GM13976 (cell line): ENCODE data around the gene PTPRM.

Experiments used
- DNase-seq: peaks from one replicate; pipeline ENCODE4 v3.0.0; 2012; ENCODE audit warnings: low spot score
- in situ Hi-C: fragments of 300-500 bp; cut with MboI; formaldehyde crosslinking; loops from one replicate; pipeline ENCODE4 v1.12.0; 2022; ENCODE audit warnings: low sequenced_read_pairs, mixed read lengths, inconsistent platforms; ENCODE audit not compliant: unreplicated experiment
- TF ChIP-seq, protein P1 (sequence below): IDR thresholded peaks from 2 replicates; pipeline ENCODE4 v1.5.1; 2012; ENCODE audit warnings: borderline replicate concordance, mild to moderate bottlenecking; ENCODE audit not compliant: insufficient read depth; ENCODE audit errors: extremely low read depth, missing control alignments, control extremely low read depth

The PTPRM gene

DNA sequence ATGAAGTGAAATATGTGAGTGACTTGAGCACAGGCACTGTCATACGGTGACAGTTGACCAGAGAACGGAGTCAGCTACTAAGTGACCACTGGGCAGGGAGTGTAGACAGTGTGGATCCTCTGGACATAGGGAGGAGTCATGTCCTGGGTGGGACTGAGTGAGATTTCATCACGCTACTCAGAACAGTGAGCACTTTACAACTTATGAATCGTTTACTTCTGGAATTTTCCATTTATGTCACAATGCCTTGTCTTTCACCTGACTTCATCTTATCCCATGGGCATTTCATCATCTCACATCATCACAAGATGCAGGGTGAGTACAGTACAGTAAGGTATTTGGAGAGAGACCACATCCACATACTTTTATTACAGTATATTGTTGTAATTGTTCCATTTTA is 29.0 kb downstream of the PTPRM start:
- DNase-seq, result no peak
- TF ChIP-seq, protein P1, sequence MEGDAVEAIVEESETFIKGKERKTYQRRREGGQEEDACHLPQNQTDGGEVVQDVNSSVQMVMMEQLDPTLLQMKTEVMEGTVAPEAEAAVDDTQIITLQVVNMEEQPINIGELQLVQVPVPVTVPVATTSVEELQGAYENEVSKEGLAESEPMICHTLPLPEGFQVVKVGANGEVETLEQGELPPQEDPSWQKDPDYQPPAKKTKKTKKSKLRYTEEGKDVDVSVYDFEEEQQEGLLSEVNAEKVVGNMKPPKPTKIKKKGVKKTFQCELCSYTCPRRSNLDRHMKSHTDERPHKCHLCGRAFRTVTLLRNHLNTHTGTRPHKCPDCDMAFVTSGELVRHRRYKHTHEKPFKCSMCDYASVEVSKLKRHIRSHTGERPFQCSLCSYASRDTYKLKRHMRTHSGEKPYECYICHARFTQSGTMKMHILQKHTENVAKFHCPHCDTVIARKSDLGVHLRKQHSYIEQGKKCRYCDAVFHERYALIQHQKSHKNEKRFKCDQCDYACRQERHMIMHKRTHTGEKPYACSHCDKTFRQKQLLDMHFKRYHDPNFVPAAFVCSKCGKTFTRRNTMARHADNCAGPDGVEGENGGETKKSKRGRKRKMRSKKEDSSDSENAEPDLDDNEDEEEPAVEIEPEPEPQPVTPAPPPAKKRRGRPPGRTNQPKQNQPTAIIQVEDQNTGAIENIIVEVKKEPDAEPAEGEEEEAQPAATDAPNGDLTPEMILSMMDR, result no peak
- in situ Hi-C loops, result no loop called here

DNA sequence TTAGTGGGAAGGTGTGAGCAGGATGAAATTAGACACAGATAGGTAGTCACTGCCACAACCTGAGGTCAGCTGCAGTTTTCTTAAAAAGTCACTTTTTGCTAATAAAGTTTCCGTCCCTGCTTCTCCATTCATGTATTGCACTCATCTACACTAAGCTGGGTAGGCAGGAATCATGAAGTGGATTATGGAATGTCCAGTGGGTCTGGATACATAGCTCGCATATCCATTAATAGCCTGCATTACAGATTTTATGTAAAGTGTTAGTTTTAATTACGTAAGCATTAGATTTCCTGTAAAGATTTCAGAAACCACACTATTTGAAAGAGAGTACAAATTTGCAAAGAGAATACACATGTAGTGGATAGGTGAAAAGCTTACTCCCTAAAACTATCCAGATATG is 30.4 kb downstream of the PTPRM start:
- in situ Hi-C loops, result no loop called here
- no peak for DNase-seq
- TF ChIP-seq, protein P1, result no peak

DNA sequence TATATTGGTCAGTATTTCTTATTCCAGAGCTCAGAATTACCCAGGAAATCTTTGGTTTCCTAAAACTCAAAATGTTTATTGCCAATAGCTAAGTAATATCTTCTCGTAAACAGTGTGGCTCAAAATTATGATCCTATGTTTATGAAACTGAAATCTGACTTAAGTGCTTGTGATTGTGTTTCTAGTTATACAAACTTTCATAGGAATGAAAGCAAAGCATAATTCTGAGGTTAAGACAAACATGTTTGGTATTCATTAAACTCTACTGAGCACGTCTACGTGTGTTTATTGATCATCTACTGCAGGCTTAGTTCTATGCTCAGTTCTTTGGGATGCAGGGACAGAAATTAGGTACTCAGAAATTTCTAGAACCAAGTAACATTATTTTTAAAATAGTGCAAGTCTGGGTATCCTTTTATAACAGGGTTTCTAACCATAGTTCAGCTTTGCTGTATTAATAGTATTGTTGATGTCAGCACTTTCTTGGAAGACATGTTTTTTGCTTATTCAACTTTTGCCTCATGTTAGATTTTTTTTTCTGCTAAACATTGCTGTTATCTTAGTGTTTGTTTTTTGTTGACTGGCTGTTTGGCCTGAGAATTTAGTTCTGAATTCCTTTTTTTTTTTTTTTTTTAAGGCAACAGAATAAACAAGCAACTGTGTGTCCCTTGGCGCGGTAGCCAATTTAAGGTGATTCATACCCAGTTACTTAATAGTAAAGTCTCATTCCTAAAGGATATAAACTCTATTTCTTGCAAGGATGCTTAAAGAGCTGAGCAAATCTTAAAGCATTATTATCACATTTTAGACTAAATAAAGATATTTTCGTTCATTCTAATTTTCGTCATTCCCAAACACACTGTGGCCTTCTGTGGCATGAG is 31.3 kb downstream of the PTPRM start:
- TF ChIP-seq, protein P1, result no peak
- in situ Hi-C loops, result no loop called here

DNA sequence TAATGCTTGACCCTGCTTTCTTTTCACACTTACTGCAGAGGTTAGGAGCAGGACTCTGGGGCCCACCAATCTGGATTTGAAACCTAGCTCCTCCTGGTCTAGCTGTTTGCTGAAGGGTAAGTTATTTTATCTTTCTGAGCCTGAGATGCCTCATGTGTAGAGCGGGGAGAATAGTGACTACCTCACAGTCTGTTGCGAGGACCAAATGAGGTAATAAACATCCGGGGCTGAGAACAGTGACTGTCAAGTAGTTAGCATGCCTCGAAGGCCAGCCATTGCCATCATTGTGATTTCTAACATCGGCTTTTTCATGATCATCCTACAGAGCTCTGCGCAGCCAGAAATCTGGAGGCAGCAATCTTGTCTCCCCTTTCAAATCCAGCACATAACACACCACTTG is 32.9 kb downstream of the PTPRM start:
- in situ Hi-C loops, result no loop called here
- DNase-seq, result no peak
- TF ChIP-seq, protein P1, result no peak

More for the DNA sequence above, 31.3 kb downstream of the PTPRM start:
- DNase-seq, result no peak

DNA sequence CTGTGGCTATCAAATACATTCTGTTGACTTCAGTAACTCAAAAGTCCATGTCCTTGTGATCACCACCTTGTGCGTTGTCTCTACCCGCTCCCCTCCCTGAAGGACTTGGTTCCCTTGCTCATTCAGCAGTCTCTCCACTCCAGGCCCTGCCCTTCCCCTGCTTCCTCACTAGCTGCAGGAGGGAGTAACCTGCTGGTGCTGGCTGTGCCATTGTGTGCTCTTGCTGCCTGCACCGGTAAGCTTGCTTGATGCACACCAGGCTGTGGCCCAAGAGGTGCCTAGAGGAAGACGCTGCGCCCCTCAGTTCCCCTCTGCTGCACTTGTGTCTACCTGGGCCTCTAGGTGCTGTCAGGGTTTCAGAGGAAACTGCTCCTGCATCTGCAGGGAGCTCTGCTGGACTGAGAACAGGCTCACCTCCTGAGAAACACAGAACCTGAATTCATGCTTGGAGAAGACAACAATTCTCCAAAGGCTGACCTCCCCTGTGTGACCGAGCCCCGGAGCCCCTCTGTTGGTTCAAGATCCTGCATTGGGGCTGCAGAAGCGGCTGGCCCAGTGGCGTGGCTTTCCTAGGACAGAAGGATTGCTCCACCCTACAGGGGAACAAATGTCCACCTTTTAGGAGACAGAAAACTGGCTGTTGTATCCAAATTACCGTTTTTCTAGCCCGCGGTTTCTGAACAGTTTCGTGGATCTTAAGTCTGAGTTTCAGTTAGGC is 33.6 kb downstream of the PTPRM start:
- TF ChIP-seq, protein P1, result no peak
- DNase-seq, result no peak
- in situ Hi-C loops, result no loop called here

DNA sequence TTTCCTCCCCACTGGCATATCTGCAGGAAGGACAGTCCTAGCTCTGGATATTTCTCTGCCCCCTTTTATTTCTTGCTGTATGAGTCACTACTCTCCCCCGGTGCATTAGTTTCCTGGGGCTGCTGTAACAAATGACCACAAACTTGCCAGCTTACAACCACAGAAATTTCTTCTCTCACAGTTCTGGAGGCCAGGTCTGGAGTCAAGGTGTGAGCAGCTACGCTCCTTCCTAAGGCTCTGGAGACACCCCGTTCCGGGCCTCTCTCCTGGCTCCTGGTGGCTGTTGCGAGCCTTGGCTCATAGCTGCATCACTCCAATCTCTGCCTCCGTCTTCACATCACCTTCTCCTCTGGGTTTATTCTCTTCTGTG is 34.1 kb downstream of the PTPRM start:
- in situ Hi-C loops, result no loop called here
- TF ChIP-seq, protein P1, result no peak
- no peak for DNase-seq
